Glutamatergic neuron (in vitro differentiated cells): ENCODE measurements around the gene AGPAT3. TPM values are rescaled to one million over a fixed set of nuclear protein-coding genes. Genes with fewer than 3 reads are reported as not detected.

Experiments
- DNase-seq: peaks from one replicate; pipeline ENCODE4 v3.0.0; 2022
- H3K27ac Mint-ChIP-seq: one replicate; pipeline ENCODE4 v1.8.0; 2020; ENCODE audit warnings: mild to moderate bottlenecking, mixed read lengths, inconsistent platforms; ENCODE audit not compliant: unreplicated experiment
- H3K27me3 Mint-ChIP-seq: one replicate; pipeline ENCODE4 v1.8.0; 2020; ENCODE audit warnings: mild to moderate bottlenecking, moderate library complexity, mixed read lengths, inconsistent platforms; ENCODE audit not compliant: unreplicated experiment
- H3K36me3 Mint-ChIP-seq: one replicate; pipeline ENCODE4 v1.8.0; 2020; ENCODE audit warnings: mild to moderate bottlenecking, mixed read lengths, inconsistent platforms; ENCODE audit not compliant: unreplicated experiment
- H3K4me1 Mint-ChIP-seq: one replicate; pipeline ENCODE4 v1.8.0; 2020; ENCODE audit warnings: mild to moderate bottlenecking, low read depth, mixed read lengths, inconsistent platforms; ENCODE audit not compliant: unreplicated experiment
- H3K4me3 Mint-ChIP-seq: one replicate; pipeline ENCODE4 v1.8.0; 2020; ENCODE audit warnings: mild to moderate bottlenecking, mixed read lengths, inconsistent platforms; ENCODE audit not compliant: unreplicated experiment
- H3K9me3 Mint-ChIP-seq: one replicate; pipeline ENCODE4 v1.8.0; 2020; ENCODE audit warnings: mild to moderate bottlenecking, moderate library complexity, mixed read lengths, inconsistent platforms; ENCODE audit not compliant: unreplicated experiment
- CTCF ChIP-seq: fragments of 200-600 bp; sonication (generic); IDR thresholded peaks from one replicate; pipeline ENCODE4 v1.5.0; 2021; ENCODE audit not compliant: partially characterized antibody, unreplicated experiment
- total RNA-seq: library from RNA; stranded (reverse); fragmentation: NEBNext Ultra II Directional; extraction: Animal tissue kit (Norgen Biotek cat#: 25700); gene quantifications from one replicate; pipeline ENCODE4 v1.2.1, GENCODE V29; 2021; ENCODE audit not compliant: unreplicated experiment

The AGPAT3 gene
- total RNA-seq, 1 donor from 2014 or later, result 12.6 TPM

GRCh38 chr21:43850728-43851295 is 14.2 kb upstream of the AGPAT3 start:
- H3K36me3 Mint-ChIP-seq, result peaks cover 12% of the 10 kb centered on the region
- TF ChIP-seq CTCF, result no peak
- H3K4me1 Mint-ChIP-seq, result peaks cover 4% of the 10 kb centered on the region
- peaks cover 6% of the 10 kb centered on the region for H3K9me3 Mint-ChIP-seq
- DNase-seq, result no peak
- peaks cover 3% of the 10 kb centered on the region for H3K27me3 Mint-ChIP-seq
- H3K27ac Mint-ChIP-seq, result no peak overlapping the region
- no peak overlapping the region for H3K4me3 Mint-ChIP-seq

- Mint-ChIP-seq H3K4me1 (peaks cover 4% of the 10 kb centered on the region), H3K4me3 (no peak overlapping the region), H3K27ac (no peak overlapping the region), H3K9me3 (peaks cover 6% of the 10 kb centered on the region), H3K27me3 (peaks cover 3% of the 10 kb centered on the region), H3K36me3 (peaks cover 12% of the 10 kb centered on the region)
- no peak for TF ChIP-seq CTCF
- DNase-seq, result no peak
Measured at GRCh38 chr21:43851593-43851992, 13.4 kb upstream of the AGPAT3 start.

DNA sequence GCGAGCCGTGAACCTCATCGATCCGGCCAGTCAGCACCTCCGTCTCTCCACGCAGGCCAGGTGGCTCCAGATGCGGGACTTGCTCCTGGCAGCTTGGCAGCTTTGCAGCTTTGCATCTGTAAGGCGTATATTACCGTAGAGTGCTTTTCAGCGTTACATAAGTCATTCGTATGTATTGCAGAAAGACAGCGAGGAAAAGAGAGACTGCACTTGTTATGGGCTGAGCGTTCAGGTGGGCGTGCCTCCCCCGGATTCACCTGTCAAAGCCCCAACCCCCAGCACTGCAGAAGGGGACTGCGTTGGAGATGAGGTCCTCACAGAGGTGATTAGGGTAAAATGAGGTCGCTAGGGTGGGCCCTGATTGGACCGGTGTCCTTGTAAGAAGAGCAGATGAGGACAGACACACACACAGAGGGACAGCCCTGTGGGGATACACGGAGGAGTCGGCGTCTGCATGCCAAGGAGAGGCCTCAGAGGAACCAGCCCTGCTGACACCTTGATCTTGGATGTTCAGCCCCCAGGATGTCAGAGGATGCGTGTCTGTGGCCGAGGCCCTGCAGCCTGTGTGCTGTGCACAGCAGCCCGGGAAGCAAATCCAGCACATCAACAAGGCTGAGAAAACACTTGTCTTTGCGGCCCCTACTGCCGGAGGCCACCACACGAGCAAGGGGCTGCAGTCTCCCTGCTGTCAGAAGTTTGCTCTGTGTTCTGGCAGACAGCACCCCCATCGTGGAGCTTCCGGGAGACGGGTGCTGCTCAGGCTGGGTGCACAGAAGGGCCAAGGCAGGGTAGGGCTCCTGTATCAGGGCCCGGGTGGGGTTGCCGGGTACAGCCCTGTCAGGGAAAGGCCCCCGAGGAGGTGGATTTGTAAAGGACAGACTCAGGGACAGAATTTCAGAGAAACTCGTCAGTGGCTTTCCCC is 10.9 kb upstream of the AGPAT3 start:
- peaks cover 12% of the 10 kb centered on the region for H3K36me3 Mint-ChIP-seq
- peaks cover 7% of the 10 kb centered on the region for H3K9me3 Mint-ChIP-seq
- no peak for TF ChIP-seq CTCF
- H3K27me3 Mint-ChIP-seq, result peaks cover 1% of the 10 kb centered on the region
- no peak for DNase-seq
- no peak overlapping the region for H3K27ac Mint-ChIP-seq
- peaks cover 4% of the 10 kb centered on the region for H3K4me1 Mint-ChIP-seq
- no peak overlapping the region for H3K4me3 Mint-ChIP-seq

- peaks cover 7% of the 10 kb centered on the region for H3K9me3 Mint-ChIP-seq
- H3K27ac Mint-ChIP-seq, result no peak overlapping the region
- H3K4me1 Mint-ChIP-seq, result peaks cover 9% of the 10 kb centered on the region
Measured at GRCh38 chr21:43854773-43855633, 10.0 kb upstream of the AGPAT3 start.

More at GRCh38 chr21:43854773-43855633, 10.0 kb upstream of the AGPAT3 start:
- peaks cover 12% of the 10 kb centered on the region for H3K36me3 Mint-ChIP-seq
- H3K4me3 Mint-ChIP-seq, result no peak overlapping the region
- TF ChIP-seq CTCF, result no peak
- DNase-seq, result no peak
- H3K27me3 Mint-ChIP-seq, result peaks cover 3% of the 10 kb centered on the region
